DMS153 (cell line): ENCODE results near the gene CHIC1.
"Not testable (repeated sequence)": the region's sequence is repeated elsewhere in the genome, so short reads cannot be mapped to it uniquely, and the experiment has no call there.

ENCODE experiments used
- DNase-seq: peaks from one replicate; lab custom pipeline; 2025; lab: John Stamatoyannopoulos, UW

The CHIC1 gene

GRCh38 chrX:73562984-73563737 is at the start of gene CHIC1:
Gene CHIC1, plus strand, starts transcription at chrX:73563197. Its CDS starts 88 bp downstream, at chrX:73563285.
- peak; percentile 56 for DNase-seq

- DNase-seq, result not testable (repeated sequence)
Observed at GRCh38 chrX:73522823-73523222, 40.2 kb upstream of the CHIC1 start.

- DNase-seq, result no peak
Observed at GRCh38 chrX:73524906-73525305, 38.1 kb upstream of the CHIC1 start.

- DNase-seq, result no peak
Observed at GRCh38 chrX:73525928-73526690, 36.9 kb upstream of the CHIC1 start.

- not testable (repeated sequence) for DNase-seq
Observed at GRCh38 chrX:73531655-73532054, 31.3 kb upstream of the CHIC1 start.

- DNase-seq, result no peak
Observed at GRCh38 chrX:73556159-73556558, 6.8 kb upstream of the CHIC1 start.

GRCh38 chrX:73561801-73562200 is 1.2 kb upstream of the CHIC1 start:
- no peak for DNase-seq

GRCh38 chrX:73562458-73562857 is 539 bp upstream of the CHIC1 start:
- DNase-seq, result no peak

- DNase-seq, result no peak
Observed at GRCh38 chrX:73563738-73564068, 706 bp downstream of the CHIC1 start.

GRCh38 chrX:73577361-73577760 is 14.4 kb downstream of the CHIC1 start:
- no peak for DNase-seq

GRCh38 chrX:73581002-73581628 is 18.1 kb downstream of the CHIC1 start:
- no peak for DNase-seq

GRCh38 chrX:73597758-73598157 is 34.8 kb downstream of the CHIC1 start:
- not testable (repeated sequence) for DNase-seq

GRCh38 chrX:73615022-73615421 is 52.0 kb downstream of the CHIC1 start:
- DNase-seq, result no peak

GRCh38 chrX:73641669-73642068 is 78.7 kb downstream of the CHIC1 start:
- not testable (repeated sequence) for DNase-seq

GRCh38 chrX:73647212-73647611 is 84.2 kb downstream of the CHIC1 start:
- DNase-seq, result no peak

GRCh38 chrX:73647632-73648322 is 84.8 kb downstream of the CHIC1 start:
- DNase-seq, result no peak

- DNase-seq, result not testable (repeated sequence)
Observed at GRCh38 chrX:73661322-73661721, 98.3 kb downstream of the CHIC1 start.

- no peak for DNase-seq
Observed at GRCh38 chrX:73668779-73669178, 105.8 kb downstream of the CHIC1 start.

- no peak for DNase-seq
Observed at GRCh38 chrX:73681408-73681807, 118.4 kb downstream of the CHIC1 start.

GRCh38 chrX:73683236-73683859 is 120.4 kb downstream of the CHIC1 start:
- no peak for DNase-seq

- DNase-seq, result not testable (repeated sequence)
Observed at GRCh38 chrX:73707014-73707413, 144.0 kb downstream of the CHIC1 start.

- no peak for DNase-seq
Observed at GRCh38 chrX:73728602-73729001, 165.6 kb downstream of the CHIC1 start.
